Thoracic aorta (tissue), 2 donors: Measurements from ENCODE around the gene DDX27. TPM values are rescaled to one million over a fixed set of nuclear protein-coding genes. Genes with fewer than 3 reads are reported as not detected.

Source experiments
- ATAC-seq: fragments of 150-250 bp; one replicate; pipeline ENCODE4 v1.8.0; 2017; ENCODE audit warnings: low read depth; ENCODE audit not compliant: insufficient number of reproducible peaks, low FRiP score
- DNase-seq: peaks from one replicate; pipeline ENCODE4 v3.0.0-alpha.2; 2020; ENCODE audit warnings: low spot score
- H3K27ac ChIP-seq, 2 donors: fragments of 200-600 bp; sonication (generic); 1 replicate in 1 of 2; 2 replicates in 1 of 2; pipeline ENCODE4 v1.5.1; 2016; ENCODE audit warnings: mild to moderate bottlenecking in 2 of 2, moderate library complexity in 2 of 2
- H3K27me3 ChIP-seq: fragments of 200-600 bp; sonication (generic); replicated peaks from 2 replicates; pipeline ENCODE4 v1.6.0; 2016; ENCODE audit warnings: mild to moderate bottlenecking; ENCODE audit not compliant: insufficient read depth
- H3K36me3 ChIP-seq: fragments of 200-600 bp; sonication (generic); one replicate; pipeline ENCODE4 v1.5.1; 2016
- H3K4me1 ChIP-seq, 2 donors: fragments of 200-600 bp; sonication (generic); 1 replicate in 1 of 2; 2 replicates in 1 of 2; pipeline versions ENCODE4 v1.5.1 to v1.6.0; 2016; ENCODE audit warnings: low read depth in 2 of 2, mild to moderate bottlenecking in 1 of 2; ENCODE audit not compliant: control insufficient read depth in 1 of 2
- H3K4me3 ChIP-seq: fragments of 200-600 bp; sonication (generic); 2 replicates; pipeline ENCODE4 v1.5.1; 2016; ENCODE audit warnings: mild to moderate bottlenecking
- H3K9me3 ChIP-seq: fragments of 200-600 bp; sonication (generic); 2 replicates; pipeline ENCODE4 v1.5.1; 2016
- CTCF ChIP-seq: fragments of 200-600 bp; sonication (generic); IDR thresholded peaks from one replicate; pipeline ENCODE4 v1.5.1; 2019; ENCODE audit warnings: antibody characterized with exemption
- total RNA-seq, 2 donors: library from RNA; depleted of rRNA; stranded (reverse); fragments of >200 nt; gene quantifications; one replicate each; pipeline versions ENCODE4 v1.1.0 to v1.2.3, GENCODE V29; 2016

DDX27 gene
- 10 to 100 TPM; 35.3 to 35.9 TPM for total RNA-seq

GRCh38 chr20:49219091-49219923 is at the start of gene DDX27:
Gene DDX27 (plus strand): TSS chr20:49219416. CDS start chr20:49219449, 33 bp downstream.
- Histone ChIP-seq H3K36me3 (peaks cover 17% of the 10 kb centered on the region), H3K4me1 (peaks cover 4 to 14% of the 10 kb centered on the region in 2 donors), H3K9me3 (no peaks in the 10 kb centered on the region), H3K27ac (peak within 1 kb of the TSS; percentile 71 to 72), H3K27me3 (no peaks in the 10 kb centered on the region), H3K4me3 (peak within 1 kb of the TSS; percentile 89)
- no peak for TF ChIP-seq CTCF
- DNase-seq (peak; percentile 83), ATAC-seq (peak; percentile 97)

- no peaks in the 10 kb centered on the region for H3K9me3 ChIP-seq
- TF ChIP-seq CTCF: no peak
- no peak for DNase-seq
- H3K4me1 ChIP-seq: peaks cover 19 to 43% of the 10 kb centered on the region in 2 donors
- H3K4me3 ChIP-seq: no peak overlapping the region
- H3K27ac ChIP-seq: peak overlapping the region in 1 of 2 donors; percentile 6
- no peak for ATAC-seq
- H3K27me3 ChIP-seq: no peaks in the 10 kb centered on the region
- H3K36me3 ChIP-seq: no peaks in the 10 kb centered on the region
Observed at GRCh38 chr20:49169547-49169946, 49.7 kb upstream of the DDX27 start.

GRCh38 chr20:49170714-49171113 is 48.5 kb upstream of the DDX27 start:
- no peak for TF ChIP-seq CTCF
- peaks cover 19 to 43% of the 10 kb centered on the region in 2 donors for H3K4me1 ChIP-seq
- no peak overlapping the region for H3K27ac ChIP-seq
- H3K36me3 ChIP-seq: no peaks in the 10 kb centered on the region
- DNase-seq: no peak
- no peaks in the 10 kb centered on the region for H3K9me3 ChIP-seq
- H3K27me3 ChIP-seq: no peaks in the 10 kb centered on the region
- H3K4me3 ChIP-seq: no peak overlapping the region
- ATAC-seq: no peak

- H3K4me1 ChIP-seq: peaks cover 15 to 36% of the 10 kb centered on the region in 2 donors
- ATAC-seq: no peak
- TF ChIP-seq CTCF: no peak
Observed at GRCh38 chr20:49171909-49172308, 47.3 kb upstream of the DDX27 start.

GRCh38 chr20:49172413-49172812 is 46.8 kb upstream of the DDX27 start:
- no peak for TF ChIP-seq CTCF
- Histone ChIP-seq H3K27ac (no peak overlapping the region), H3K4me1 (peaks cover 10 to 30% of the 10 kb centered on the region in 2 donors), H3K27me3 (no peaks in the 10 kb centered on the region), H3K9me3 (no peaks in the 10 kb centered on the region), H3K36me3 (no peaks in the 10 kb centered on the region), H3K4me3 (no peak overlapping the region)
- DNase-seq (no peak), ATAC-seq (no peak)

More at GRCh38 chr20:49171909-49172308, 47.3 kb upstream of the DDX27 start:
- Histone ChIP-seq H3K9me3 (no peaks in the 10 kb centered on the region), H3K27me3 (no peaks in the 10 kb centered on the region), H3K4me3 (no peak overlapping the region), H3K36me3 (no peaks in the 10 kb centered on the region), H3K27ac (no peak overlapping the region)
- DNase-seq: no peak
